GM18499 (cell line): ENCODE data around the gene BAIAP2L1.
"Not testable (repeated sequence)": the region's sequence is repeated elsewhere in the genome, so short reads cannot be mapped to it uniquely, and the experiment has no call there.

Experiments
- ATAC-seq: cut with Tn5 transposase; IDR thresholded peaks from one replicate; pipeline ENCODE4 v1.9.1; 2021; ENCODE audit warnings: moderate number of reproducible peaks; ENCODE audit not compliant: insufficient read depth, unreplicated experiment

BAIAP2L1 gene

DNA sequence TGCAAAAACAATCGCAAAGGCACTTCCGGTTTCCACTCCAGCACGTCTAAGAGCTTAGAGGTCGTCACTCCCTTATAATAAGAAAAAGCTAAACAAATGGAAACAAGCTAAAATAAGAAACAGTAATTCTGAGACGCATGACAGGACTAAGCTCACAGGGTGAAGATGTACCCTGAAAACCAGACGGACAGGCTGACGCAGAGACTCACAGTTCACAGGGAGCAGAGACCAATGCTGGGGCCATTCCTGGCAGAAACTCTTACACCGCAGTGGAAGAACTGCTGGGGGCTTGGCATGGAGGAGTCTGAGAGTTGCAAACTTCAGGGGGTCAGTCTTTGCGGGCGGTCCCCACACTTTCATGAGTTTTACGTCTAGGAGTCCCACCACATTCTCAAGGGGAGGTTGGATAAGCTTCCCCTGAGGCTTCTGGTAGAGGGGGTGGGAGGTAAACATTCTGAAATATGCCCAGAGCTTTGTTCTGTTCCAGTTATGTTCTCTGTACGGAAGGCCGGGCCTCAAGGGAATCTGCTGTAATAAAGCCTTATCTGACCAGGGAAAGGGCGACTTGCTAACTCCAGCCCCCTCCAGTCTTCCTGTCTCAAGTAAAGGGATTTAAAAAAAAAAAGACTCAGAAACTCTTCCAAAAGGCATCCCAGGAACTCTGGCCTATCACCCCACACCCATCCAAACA, 71.6 kb downstream of the BAIAP2L1 start:
- ATAC-seq, result no peak

DNA sequence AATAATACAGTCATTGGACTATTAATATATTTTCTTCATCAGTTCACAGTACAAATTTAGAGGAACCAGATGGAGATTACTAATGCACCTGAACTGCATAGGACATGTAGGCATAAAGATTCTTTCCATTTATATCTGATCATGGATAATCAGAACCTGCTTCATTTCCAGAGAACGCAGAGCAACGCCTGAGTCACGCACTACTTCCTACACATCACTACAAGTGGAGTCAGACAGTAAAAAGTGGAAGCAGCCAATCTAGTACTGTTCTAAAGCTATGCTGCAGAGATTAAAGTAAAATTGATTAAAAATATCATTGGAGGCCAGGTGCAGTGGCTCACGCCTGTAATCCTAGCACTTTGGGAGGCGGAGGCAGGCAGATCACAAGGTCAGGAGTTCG, 76.1 kb downstream of the BAIAP2L1 start:
- ATAC-seq, result no peak

DNA sequence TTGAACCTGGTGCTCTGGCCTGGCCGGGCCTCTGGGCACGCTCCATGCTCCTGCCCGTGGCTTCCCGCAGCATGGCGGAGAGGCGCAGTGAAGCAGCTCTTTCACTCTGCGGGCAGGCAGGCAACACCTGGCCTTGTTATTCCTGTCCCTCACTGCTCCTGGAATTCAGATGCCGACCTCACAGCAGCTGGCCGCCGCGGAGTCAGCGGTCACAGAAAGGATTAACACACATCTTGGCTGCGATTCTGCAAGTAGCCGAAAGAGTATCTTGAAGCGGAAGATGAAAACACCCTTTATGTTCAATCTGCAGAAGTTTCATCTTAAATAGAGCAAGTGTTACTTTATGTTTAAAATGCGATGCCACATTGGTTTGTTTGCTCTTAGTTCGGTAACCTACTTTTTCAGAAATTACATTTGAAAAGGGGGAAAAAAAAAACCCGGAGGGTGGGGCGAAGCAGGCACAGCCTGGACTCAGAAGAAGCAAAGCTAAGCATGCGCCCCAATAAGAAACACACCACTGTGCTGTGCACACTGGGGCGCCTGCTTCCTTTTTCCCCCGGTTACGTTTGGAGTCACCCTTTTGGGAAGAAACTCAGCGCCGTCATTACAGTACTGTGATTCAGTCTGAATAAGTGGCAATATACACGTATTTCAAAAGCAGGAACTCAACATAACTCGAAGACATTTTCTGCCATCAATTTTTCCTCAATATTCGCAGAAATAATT, 77.1 kb downstream of the BAIAP2L1 start:
- no peak for ATAC-seq

GRCh38 chr7:98322331-98323270, 78.3 kb downstream of the BAIAP2L1 start:
- no peak for ATAC-seq

GRCh38 chr7:98321301-98321700, 79.6 kb downstream of the BAIAP2L1 start:
- ATAC-seq, result no peak

DNA sequence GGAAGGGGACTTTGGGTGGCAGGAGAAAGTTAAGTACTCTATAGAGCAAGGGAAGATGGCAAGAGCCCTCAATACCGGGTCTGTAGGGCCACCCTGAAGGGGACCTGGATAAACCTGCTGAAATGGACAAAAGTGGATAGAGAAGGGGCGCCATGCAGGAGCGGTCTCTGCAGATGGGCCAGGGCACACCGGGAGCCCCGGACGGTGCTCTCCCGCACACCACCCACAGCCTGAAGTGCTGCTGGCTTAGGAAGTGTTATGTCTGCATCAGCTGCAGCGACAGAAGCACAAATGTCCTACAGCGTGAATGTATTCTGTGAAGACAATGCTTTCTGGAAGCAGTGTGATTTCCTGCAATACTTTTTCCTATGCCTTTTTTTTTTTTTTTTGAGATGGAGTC, 81.7 kb downstream of the BAIAP2L1 start:
- no peak for ATAC-seq

DNA sequence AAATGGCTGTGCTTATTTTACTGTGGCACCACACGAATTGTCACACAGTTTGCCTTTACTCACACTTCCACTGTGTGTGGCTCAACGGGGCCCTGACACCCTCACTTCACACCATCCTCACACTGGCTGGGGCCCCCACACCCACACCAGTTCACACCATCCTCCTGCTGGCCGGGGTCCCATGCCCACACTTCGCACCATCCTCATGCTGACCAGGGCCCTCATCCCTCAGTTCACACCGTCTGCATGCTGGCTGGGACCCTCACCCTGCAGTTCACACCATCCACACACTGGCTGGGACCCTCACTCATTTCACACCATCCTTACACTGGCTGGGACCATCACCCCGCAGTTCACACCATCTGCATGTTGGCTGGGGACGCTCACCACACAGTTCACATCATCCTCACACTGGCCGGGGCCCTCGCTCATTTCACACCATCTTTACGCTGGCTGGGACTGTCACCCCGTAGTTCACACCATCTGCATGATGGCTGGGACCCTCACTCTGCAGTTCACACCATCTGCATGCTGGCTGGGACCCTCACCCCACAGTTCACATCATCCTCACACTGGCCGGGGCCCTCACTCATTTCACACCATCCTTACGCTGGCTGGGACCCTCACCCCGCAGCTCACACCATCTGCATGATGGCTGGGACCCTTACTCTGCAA, 83.4 kb downstream of the BAIAP2L1 start:
- ATAC-seq, result no peak

DNA sequence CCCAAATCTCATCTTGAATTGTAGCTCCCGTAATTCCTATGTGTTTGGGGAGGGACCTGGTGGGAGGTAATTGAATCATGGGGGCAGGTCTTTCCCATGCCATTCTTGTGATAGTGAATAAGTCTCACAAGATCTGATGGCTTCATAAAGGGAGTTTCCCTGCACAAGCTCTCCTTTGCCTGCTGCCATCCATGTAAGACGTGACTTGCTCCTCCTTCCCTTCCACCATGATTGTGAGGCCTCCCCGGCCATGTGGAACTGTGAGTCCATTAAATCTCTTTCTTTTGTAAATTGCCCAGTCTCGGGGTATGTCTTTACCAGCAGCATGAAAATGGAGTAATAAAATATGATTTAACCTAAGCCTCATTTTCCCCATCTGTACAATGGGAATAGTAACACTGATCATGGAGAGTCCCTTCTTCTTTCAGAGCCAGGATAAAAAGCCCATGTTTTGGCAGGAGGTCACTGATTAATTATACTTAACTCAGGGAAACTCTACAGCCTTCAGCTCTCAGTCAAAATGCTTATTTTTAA, 84.8 kb downstream of the BAIAP2L1 start:
- ATAC-seq, result not testable (repeated sequence)

DNA sequence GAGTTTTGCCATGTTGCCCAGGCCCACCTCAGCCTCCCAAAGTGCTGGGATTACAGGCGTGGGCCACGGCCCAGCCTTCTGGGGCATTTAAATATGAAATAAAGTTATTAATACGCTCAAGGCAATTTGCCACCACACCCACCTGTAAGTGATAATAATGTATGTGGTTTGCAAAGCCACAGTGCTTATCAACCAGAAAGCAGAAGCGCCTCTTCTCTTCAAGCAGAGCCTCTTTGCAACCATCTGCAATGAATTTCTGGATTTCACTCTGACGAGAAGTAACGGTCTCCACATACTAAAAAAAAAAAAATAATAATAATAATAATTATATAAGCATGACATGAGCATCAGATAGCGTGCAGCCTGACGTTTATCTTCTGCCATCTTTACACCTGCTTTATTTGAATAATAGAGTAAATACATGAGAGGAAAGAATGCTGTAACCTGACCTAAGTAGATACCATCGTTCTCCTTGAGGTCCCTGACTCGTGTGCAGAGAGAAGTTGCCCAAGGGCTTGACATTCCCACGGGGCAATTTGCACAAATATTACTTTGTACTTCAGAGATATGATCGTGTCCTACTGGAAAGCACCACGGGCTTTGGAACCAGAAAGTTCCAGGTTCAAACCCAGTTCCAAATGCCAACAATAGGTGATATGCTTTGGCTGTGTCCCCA, 85.4 kb downstream of the BAIAP2L1 start:
- ATAC-seq, result peak; percentile 46

GRCh38 chr7:98314469-98314868, 86.4 kb downstream of the BAIAP2L1 start:
- ATAC-seq, result no peak

DNA sequence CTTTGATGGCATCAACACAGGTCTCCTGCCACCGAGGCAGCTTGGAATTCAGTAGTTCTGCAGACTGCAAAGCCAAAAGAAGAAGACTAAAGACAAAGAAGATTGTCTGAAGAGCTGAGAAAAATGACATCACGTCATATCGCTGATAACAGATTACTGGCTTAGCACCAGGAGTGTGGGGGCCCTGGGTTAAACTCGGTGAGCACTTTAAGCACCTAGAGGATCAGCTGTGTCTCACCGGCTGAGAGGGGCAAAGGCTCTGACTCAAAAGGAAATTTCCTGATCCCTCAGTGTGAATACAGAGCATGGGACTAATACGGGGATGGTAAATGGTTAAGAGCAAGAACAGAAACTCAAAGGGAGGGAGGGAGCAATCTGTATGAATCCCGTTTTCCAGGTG, 88.7 kb downstream of the BAIAP2L1 start:
- ATAC-seq, result no peak

GRCh38 chr7:98309566-98309965, 91.3 kb downstream of the BAIAP2L1 start:
- ATAC-seq, result no peak

DNA sequence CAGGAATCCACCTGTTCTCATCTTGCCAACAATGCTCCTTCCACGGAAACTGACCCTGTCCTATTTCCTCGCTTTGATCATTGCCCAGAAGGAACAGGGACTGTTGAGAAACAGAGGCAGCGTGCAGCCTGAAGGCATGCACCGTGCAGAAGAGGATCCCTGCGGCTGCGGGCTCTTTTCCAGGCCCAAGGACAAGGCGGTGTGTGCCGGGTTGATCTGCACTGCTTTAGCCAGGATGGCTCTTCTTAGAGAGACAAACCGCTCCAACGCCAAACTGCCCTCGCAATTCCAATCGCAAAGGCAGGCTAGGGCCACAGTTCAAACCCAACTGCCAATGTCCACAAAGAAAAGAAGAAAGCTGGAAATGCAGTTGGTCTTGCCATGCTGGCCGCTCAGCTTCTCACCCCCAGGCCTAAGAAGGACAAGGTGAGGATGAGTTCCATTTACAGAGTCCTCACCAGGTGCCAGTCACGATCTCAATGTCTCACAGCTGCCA, 92.9 kb downstream of the BAIAP2L1 start:
- no peak for ATAC-seq

DNA sequence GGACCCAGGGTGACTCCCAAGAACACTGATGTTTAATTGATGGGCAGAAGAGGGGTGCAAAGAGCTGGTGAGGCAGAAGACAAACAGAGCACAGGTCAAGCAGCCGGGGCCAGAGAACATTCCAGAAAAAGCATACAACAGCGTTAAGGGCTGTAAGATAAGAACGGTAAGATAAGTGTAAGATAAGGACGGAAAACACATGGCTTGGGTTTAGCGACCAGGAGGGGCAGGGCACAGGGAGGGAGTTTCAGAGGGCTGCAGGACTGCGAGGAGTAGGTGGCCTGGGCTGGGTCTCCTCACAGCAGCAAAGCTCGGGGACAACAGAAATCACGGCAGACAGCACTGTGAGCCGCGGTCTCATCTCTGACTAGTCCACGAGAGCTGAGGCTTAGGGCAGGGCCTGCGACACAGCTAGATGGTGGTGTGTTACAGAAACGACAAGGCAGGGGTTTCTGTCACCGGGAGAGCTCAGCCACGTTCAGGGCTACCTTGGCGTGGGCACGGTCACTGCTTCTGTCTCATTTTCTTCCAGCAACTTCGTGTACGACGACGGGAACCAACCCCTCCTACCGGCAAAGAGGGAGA, 94.8 kb downstream of the BAIAP2L1 start:
- no peak for ATAC-seq

GRCh38 chr7:98303906-98304305, 97.0 kb downstream of the BAIAP2L1 start:
- ATAC-seq, result no peak

DNA sequence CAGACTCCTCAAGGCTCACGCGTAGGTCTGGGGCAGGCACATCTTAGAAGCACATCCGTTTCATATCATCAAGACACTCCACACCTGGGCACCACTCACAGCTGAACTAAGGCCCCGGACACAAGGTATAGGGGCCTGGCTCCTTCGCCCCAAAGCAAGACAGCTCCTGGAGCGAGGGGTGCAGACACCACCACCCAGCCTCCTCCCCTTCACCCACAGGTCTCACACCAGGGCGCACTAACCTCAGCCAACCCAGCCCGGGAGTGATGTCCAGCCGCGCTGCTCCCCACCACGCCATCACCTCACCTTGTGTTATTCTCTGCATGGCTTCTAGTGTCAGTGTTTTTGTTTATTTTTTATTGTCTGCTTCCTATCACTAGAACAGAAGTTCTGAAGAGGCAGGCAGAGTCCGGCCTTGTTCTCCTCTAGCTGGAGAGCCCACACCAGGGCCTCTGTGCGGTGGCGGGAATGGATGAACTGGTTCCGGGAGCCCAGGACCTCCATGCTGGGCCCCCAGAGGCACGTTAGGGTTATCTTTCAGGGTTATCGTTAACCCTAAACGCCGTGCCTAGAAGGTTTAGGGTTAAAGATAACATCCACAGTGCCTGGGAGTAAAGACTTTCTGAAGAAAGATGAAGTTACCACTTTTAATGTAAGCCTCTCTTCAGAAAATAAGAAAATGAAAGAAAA, 97.6 kb downstream of the BAIAP2L1 start:
- no peak for ATAC-seq

DNA sequence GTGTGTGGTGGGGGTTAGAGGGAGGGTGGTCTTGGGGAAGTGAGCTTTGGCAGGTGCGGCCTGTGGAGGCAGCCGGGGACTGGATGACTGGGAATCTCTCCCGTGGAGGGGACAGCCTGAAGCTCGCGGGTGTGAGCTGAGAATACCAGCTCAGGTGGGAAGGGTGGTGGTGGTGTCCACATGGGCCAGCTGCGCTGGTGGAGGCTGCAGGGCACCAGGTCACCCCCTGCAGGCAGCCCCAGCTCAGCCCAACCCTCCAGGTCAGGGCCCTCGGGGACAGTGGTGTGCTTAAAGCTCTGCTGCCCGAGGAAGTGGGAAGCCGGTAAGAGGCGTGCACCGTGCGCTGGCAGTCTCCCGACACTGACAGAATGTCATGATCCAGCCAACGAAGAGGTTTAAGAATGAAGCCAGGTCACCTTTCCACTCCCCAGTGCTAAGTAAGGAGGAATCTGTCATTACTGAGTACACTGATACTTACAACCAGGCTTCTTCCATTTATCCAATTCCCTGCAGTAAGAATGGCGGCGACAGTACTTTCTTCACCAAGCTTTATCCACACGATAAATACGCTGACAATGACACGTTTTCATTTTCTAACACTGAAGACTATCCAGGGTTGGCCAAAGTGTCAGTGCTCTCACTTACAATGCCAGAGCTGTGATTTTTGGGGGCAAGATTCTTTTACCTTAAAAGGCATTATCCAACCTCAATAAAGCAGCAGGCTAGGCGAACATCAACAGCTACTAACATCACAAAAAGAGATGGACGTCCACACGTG, 99.0 kb downstream of the BAIAP2L1 start:
- no peak for ATAC-seq
